HCT116 (cell line): ENCODE results near the gene PHF14. TPM values are rescaled to one million over a fixed set of nuclear protein-coding genes. Genes with fewer than 3 reads are reported as not detected.

Experiments
- ATAC-seq: fragments of 200-7000 bp; cut with Tn5 transposase; 2 replicates; pipeline ENCODE4 v1.9.1; 2020; ENCODE audit warnings: mild to moderate bottlenecking, moderate library complexity
- BruUV-seq: library from RNA; stranded (reverse); fragments of 400-500 nt; replicated peaks from 2 replicates; lab custom pipeline; 2021; lab: Mats Ljungman, UMichigan
- CTCF ChIA-PET: fragments of 300-600 bp; sonication (Branson Sonifier 250); formaldehyde crosslinking; loops from one replicate; lab custom pipeline; 2021; ENCODE audit warnings: antibody characterized with exemption; lab: Charles Lee
- POLR2A ChIA-PET: fragments of 300-600, 350-600 bp; sonication (Branson Sonifier 250); formaldehyde crosslinking; loops from one replicate; lab custom pipeline; 2021; ENCODE audit warnings: antibody characterized with exemption; lab: Charles Lee
- RAD21 ChIA-PET, 2 experiments: fragments of 300-600 bp; sonication (Branson Sonifier 250); formaldehyde crosslinking; loops; one replicate each; lab custom pipeline; 2023; ENCODE audit warnings: low total read pairs in 2 of 2; ENCODE audit not compliant: uncharacterized antibody in 2 of 2, unreplicated experiment in 2 of 2, low non-redundant PET in 1 of 2; lab: Charles Lee
- DNase-seq: peaks from one replicate; pipeline ENCODE4 v3.0.0-alpha.2; 2010; ENCODE audit warnings: low read depth, low spot score
- H2AFZ ChIP-seq: fragments of 200-600 bp; shearing (Covaris generic), sonication (generic); 2 replicates; pipeline ENCODE4 v1.6.1; 2017; ENCODE audit warnings: low read depth, mixed run types, mixed read lengths, antibody characterized with exemption, low read length; ENCODE audit not compliant: poor library complexity, severe bottlenecking
- H3K27ac ChIP-seq: 2 replicates; pipeline ENCODE4 v1.5.1; 2012; ENCODE audit warnings: low read depth, low read length
- H3K27me3 ChIP-seq: fragments of 200-600 bp; sonication (generic); 2 replicates; pipeline ENCODE4 v1.6.1; 2016; ENCODE audit warnings: mixed run types, low read length, mixed read lengths; ENCODE audit not compliant: insufficient read depth
- H3K36me3 ChIP-seq, 2 experiments: fragments of 200-500 bp in 1 of 2; fragments of 200-600 bp in 1 of 2; sonication (Bioruptor generic) in 1 of 2; sonication (generic) in 1 of 2; 2 replicates each; pipeline versions ENCODE4 v1.5.1 to v1.6.1; 2014 to 2016; ENCODE audit warnings: low read length in 2 of 2, inconsistent platforms in 1 of 2, mixed read lengths in 1 of 2, mixed run types in 1 of 2; ENCODE audit not compliant: insufficient read depth in 2 of 2, control insufficient read depth in 1 of 2
- H3K4me1 ChIP-seq, 2 experiments: fragments of 200-600 bp in 1 of 2; sonication (generic) in 1 of 2; 2 replicates each; pipeline versions ENCODE4 v1.5.1 to v1.6.1; 2012 to 2017; ENCODE audit warnings: low read length in 2 of 2, inconsistent platforms in 1 of 2, mild to moderate bottlenecking in 1 of 2, mixed read lengths in 1 of 2, mixed run types in 1 of 2, moderate library complexity in 1 of 2; ENCODE audit not compliant: insufficient read depth in 2 of 2, control insufficient read depth in 1 of 2
- H3K4me2 ChIP-seq: fragments of 200-600 bp; sonication (generic); 2 replicates; pipeline ENCODE4 v1.6.1; 2017; ENCODE audit warnings: mixed run types, low read length, mixed read lengths
- H3K4me3 ChIP-seq, 2 experiments: fragments of 200-600 bp in 1 of 2; sonication (generic) in 1 of 2; replicated peaks in 1 of 2; 2 replicates each; pipeline ENCODE4 v1.5.1; 2011 to 2016; ENCODE audit warnings: low read length in 2 of 2, control low read depth in 1 of 2, low read depth in 1 of 2, mild to moderate bottlenecking in 1 of 2, mixed read lengths in 1 of 2, mixed run types in 1 of 2
- H3K79me2 ChIP-seq: fragments of 200-600 bp; sonication (generic); 2 replicates; pipeline ENCODE4 v1.6.1; 2017; ENCODE audit warnings: mild to moderate bottlenecking, mixed run types, low read length, moderate library complexity, mixed read lengths; ENCODE audit not compliant: insufficient read depth
- H3K9ac ChIP-seq: fragments of 200-600 bp; sonication (generic); 2 replicates; pipeline ENCODE4 v1.6.1; 2016; ENCODE audit warnings: low read length, mixed read lengths
- H3K9me2 ChIP-seq: fragments of 200-600 bp; sonication (generic), shearing (Covaris generic); 2 replicates; pipeline ENCODE4 v1.6.1; 2017; ENCODE audit warnings: mixed run types, mild to moderate bottlenecking, moderate library complexity; ENCODE audit not compliant: insufficient read depth
- H3K9me3 ChIP-seq, 2 experiments: fragments of 200-500 bp in 1 of 2; fragments of 200-600 bp in 1 of 2; sonication (Bioruptor generic) in 1 of 2; sonication (generic) in 1 of 2; 2 replicates each; pipeline ENCODE4 v1.6.1; 2014 to 2017; ENCODE audit warnings: low read length in 2 of 2, mixed read lengths in 2 of 2, inconsistent platforms in 1 of 2, low read depth in 1 of 2, mild to moderate bottlenecking in 1 of 2, mixed run types in 1 of 2, moderate library complexity in 1 of 2; ENCODE audit not compliant: control insufficient read depth in 1 of 2, insufficient read depth in 1 of 2
- H4K20me1 ChIP-seq: fragments of 200-600 bp; sonication (generic), shearing (Covaris generic); 2 replicates; pipeline ENCODE4 v1.6.1; 2017; ENCODE audit warnings: mixed run types, mild to moderate bottlenecking, moderate library complexity; ENCODE audit not compliant: insufficient read depth
- CEBPB ChIP-seq: IDR thresholded peaks from 2 replicates; pipeline ENCODE4 v1.6.1; 2012; ENCODE audit warnings: low read depth
- EGR1 ChIP-seq: IDR thresholded peaks from 2 replicates; pipeline ENCODE4 v1.6.1; 2012; ENCODE audit warnings: low read depth
- ELF1 ChIP-seq: IDR thresholded peaks from 2 replicates; pipeline ENCODE4 v1.6.1; 2012; ENCODE audit warnings: low read depth, borderline replicate concordance
- FOSL1 ChIP-seq: IDR thresholded peaks from 2 replicates; pipeline ENCODE4 v1.6.1; 2012; ENCODE audit warnings: low read depth
- POLR2A ChIP-seq: IDR thresholded peaks from 2 replicates; pipeline ENCODE4 v1.7.0; 2011; ENCODE audit warnings: borderline replicate concordance; ENCODE audit not compliant: insufficient read depth, insufficient read length; ENCODE audit errors: extremely low read depth
- RAD21 ChIP-seq: IDR thresholded peaks from 2 replicates; pipeline ENCODE4 v1.6.1; 2012; ENCODE audit warnings: low read depth, mild to moderate bottlenecking
- REST ChIP-seq: IDR thresholded peaks from 2 replicates; pipeline ENCODE4 v1.6.1; 2012; ENCODE audit warnings: low read depth
- SP1 ChIP-seq: IDR thresholded peaks from 2 replicates; pipeline ENCODE4 v1.6.1; 2012; ENCODE audit warnings: low read depth
- YY1 ChIP-seq: IDR thresholded peaks from 2 replicates; pipeline ENCODE4 v1.6.1; 2011; ENCODE audit warnings: low read length, low read depth, moderate library complexity, mild to moderate bottlenecking; ENCODE audit not compliant: insufficient replicate concordance; ENCODE audit errors: extremely low read depth
- ZBTB33 ChIP-seq: IDR thresholded peaks from 2 replicates; pipeline ENCODE4 v1.6.1; 2011; ENCODE audit warnings: mild to moderate bottlenecking, low read length, moderate library complexity; ENCODE audit not compliant: insufficient replicate concordance; ENCODE audit errors: extremely low read depth
- ZNF274 ChIP-seq: fragments of 200-500 bp; sonication (Bioruptor generic); IDR thresholded peaks from 2 replicates; pipeline ENCODE4 v1.6.1; 2014; ENCODE audit warnings: mild to moderate bottlenecking, low read depth, low read length, inconsistent platforms
- intact Hi-C: fragments of 100-400 bp; cut with micrococcal nuclease; formaldehyde crosslinking; loops from 2 replicates; pipeline ENCODE4 v1.10.0; 2022
- total RNA-seq: library from RNA; stranded (reverse); gene quantifications from one replicate; pipeline ENCODE4 v1.2.1, GENCODE V29; 2021; ENCODE audit not compliant: unreplicated experiment

The PHF14 gene
- total RNA-seq, 1 experiment from 2014 or later: 13.8 TPM

- no peaks in the 10 kb centered on the region for H3K36me3 ChIP-seq
- H3K27ac ChIP-seq: no peak overlapping the region
- H3K4me1 ChIP-seq: no peaks in the 10 kb centered on the region
- ChIA-PET POLR2A (no interaction called here), CTCF (no interaction called here), RAD21 (no interaction called here)
- no peak overlapping the region for H3K4me3 ChIP-seq
- no peak for TF ChIP-seq POLR2A
- no peak for TF ChIP-seq ZNF274
- TF ChIP-seq EGR1: no peak
- no peak for TF ChIP-seq ZBTB33
- TF ChIP-seq FOSL1: no peak
- TF ChIP-seq SP1: no peak
- no peak for TF ChIP-seq REST
- no peak for TF ChIP-seq YY1
- no peak for TF ChIP-seq ELF1
- no peak for TF ChIP-seq RAD21
- no peak for TF ChIP-seq CEBPB
- BruUV-seq: no TSS peak
- DNase-seq (no peak), ATAC-seq (no peak)
- H3K79me2 ChIP-seq: peaks cover 83% of the 10 kb centered on the region
- H3K9ac ChIP-seq: no peak overlapping the region
- no peaks in the 10 kb centered on the region for H3K27me3 ChIP-seq
- no peak overlapping the region for H2AFZ ChIP-seq
- no peaks in the 10 kb centered on the region for H3K9me2 ChIP-seq
- H3K4me2 ChIP-seq: no peak overlapping the region
- intact Hi-C loops: no loop called here
- H3K9me3 ChIP-seq: no peaks in the 10 kb centered on the region
- peaks cover 13% of the 10 kb centered on the region for H4K20me1 ChIP-seq
Measured at GRCh38 chr7:10998996-10999757, 25.5 kb downstream of the PHF14 start.
